ENCODE data around the gene B4GALT1. TPM values are rescaled to one million over a fixed set of nuclear protein-coding genes. Genes with fewer than 3 reads are reported as not detected.

Gene B4GALT1
- total RNA-seq, 4 donors from 2014 or later, result 88.3 to 119 (median 103) TPM

- intact Hi-C loops (cut with DNase I), result no loop called here
- Histone ChIP-seq H3K27ac (no peak overlapping the region), H3K36me3 (peaks cover 30 to 46% of the 10 kb centered on the region in 2 donors), H3K9me3 (no peaks in the 10 kb centered on the region), H3K4me1 (peaks cover 0 to 3% of the 10 kb centered on the region in 2 donors), H3K4me3 (replicated peaks in 1 of 3) (no peak overlapping the region), H3K27me3 (no peaks in the 10 kb centered on the region)
- TF ChIP-seq POLR2A (IDR thresholded peaks at IDR 0.05), result no peak
- TF ChIP-seq, protein P1, sequence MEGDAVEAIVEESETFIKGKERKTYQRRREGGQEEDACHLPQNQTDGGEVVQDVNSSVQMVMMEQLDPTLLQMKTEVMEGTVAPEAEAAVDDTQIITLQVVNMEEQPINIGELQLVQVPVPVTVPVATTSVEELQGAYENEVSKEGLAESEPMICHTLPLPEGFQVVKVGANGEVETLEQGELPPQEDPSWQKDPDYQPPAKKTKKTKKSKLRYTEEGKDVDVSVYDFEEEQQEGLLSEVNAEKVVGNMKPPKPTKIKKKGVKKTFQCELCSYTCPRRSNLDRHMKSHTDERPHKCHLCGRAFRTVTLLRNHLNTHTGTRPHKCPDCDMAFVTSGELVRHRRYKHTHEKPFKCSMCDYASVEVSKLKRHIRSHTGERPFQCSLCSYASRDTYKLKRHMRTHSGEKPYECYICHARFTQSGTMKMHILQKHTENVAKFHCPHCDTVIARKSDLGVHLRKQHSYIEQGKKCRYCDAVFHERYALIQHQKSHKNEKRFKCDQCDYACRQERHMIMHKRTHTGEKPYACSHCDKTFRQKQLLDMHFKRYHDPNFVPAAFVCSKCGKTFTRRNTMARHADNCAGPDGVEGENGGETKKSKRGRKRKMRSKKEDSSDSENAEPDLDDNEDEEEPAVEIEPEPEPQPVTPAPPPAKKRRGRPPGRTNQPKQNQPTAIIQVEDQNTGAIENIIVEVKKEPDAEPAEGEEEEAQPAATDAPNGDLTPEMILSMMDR (IDR thresholded peaks at IDR 0.05), result no peak
- WGBS, 2 donors, result 74 to 88% methylated on average over 1 of the region's 1 CpG
- no peak for DNase-seq
These were observed 98.1 kb downstream of the B4GALT1 start for GRCh38 chr9:33068991-33069390.

GRCh38 chr9:33065157-33066076, 101.7 kb downstream of the B4GALT1 start:
- Histone ChIP-seq H3K27ac (no peak overlapping the region), H3K4me3 (replicated peaks in 1 of 3) (no peak overlapping the region), H3K9me3 (no peaks in the 10 kb centered on the region), H3K36me3 (peaks cover 37 to 43% of the 10 kb centered on the region in 2 donors), H3K27me3 (no peaks in the 10 kb centered on the region), H3K4me1 (peaks cover 0 to 3% of the 10 kb centered on the region in 2 donors)
- WGBS, 2 donors, result 89 to 93% methylated on average over 5 of the region's 5 CpGs
- intact Hi-C loops (cut with DNase I), result no loop called here
- DNase-seq, result no peak
- TF ChIP-seq, protein P1 (IDR thresholded peaks at IDR 0.05), result no peak

Small RNA genes lying within 50 kb of the gene (small RNA-seq; reads per million reads assigned to genes)
- not detected for gene RNU4ATAC15P

Other genes starting within 250 kb of the B4GALT1 start
- gene APTX, start 165.7 kb downstream of the B4GALT1 start, total RNA-seq, result 10 to 100 TPM; 20.7 to 40.2 (median 28.3) TPM
- 100 to 1,000 TPM in 2 of 4 donors, 10 to 100 TPM in 2; 81.8 to 118 (median 108) TPM for gene DNAJA1, start 142.1 kb downstream of the B4GALT1 start, total RNA-seq
- gene SMU1, start 90.7 kb downstream of the B4GALT1 start, total RNA-seq, result 10 to 100 TPM; 19.8 to 24.2 (median 22.1) TPM
- not detected for gene SPINK4, start 72.8 kb upstream of the B4GALT1 start, total RNA-seq
- gene BAG1, start 97.4 kb upstream of the B4GALT1 start, total RNA-seq, result 100 to 1,000 TPM in 2 of 4 donors, 10 to 100 TPM in 2; 72.0 to 135 (median 99.3) TPM
- gene CHMP5, start 97.7 kb upstream of the B4GALT1 start, total RNA-seq, result 10 to 100 TPM; 55.1 to 78.2 (median 60.3) TPM
- gene NFX1, start 123.2 kb upstream of the B4GALT1 start, total RNA-seq, result 10 to 100 TPM; 44.7 to 65.3 (median 49.8) TPM
- 1 to 10 TPM; 1.9 to 4.7 (median 2.5) TPM for gene AQP7, start 235.2 kb upstream of the B4GALT1 start, total RNA-seq

Measured in thyroid gland (tissue), 4 donors.